K562 (cell line): ENCODE results near the gene TCF15. TPM values are rescaled to one million over a fixed set of nuclear protein-coding genes. Genes with fewer than 3 reads are reported as not detected.

Experiments used
- ATAC-seq: fragments of 200-7000 bp; cut with Tn5 transposase; 3 replicates; pipeline ENCODE4 v1.9.1; 2020; ENCODE audit warnings: moderate library complexity
- BruUV-seq: library from RNA; stranded (reverse); fragments of 400-500 nt; replicated peaks from 2 replicates; lab custom pipeline; 2021; lab: Mats Ljungman, UMichigan
- CTCF ChIA-PET: fragments of 300-600 bp; formaldehyde crosslinking; extraction: SDS; loops from one replicate; lab custom pipeline; 2021; ENCODE audit warnings: low intra/inter-chr PET ratio; lab: Yijun Ruan, JAX
- POLR2A ChIA-PET: fragments of 300-600, 350-650 bp; sonication (Branson Sonifier 250); formaldehyde crosslinking; extraction: SDS; loops from one replicate; lab custom pipeline; 2021; ENCODE audit warnings: antibody characterized with exemption, inconsistent platforms; lab: Yijun Ruan, JAX
- DNase-seq, 4 experiments: peaks; one replicate each; pipeline versions ENCODE4 v3.0.0 to v3.0.0-alpha.2; 2011 to 2018; ENCODE audit warnings: low spot score in 3 of 4, mixed read lengths in 3 of 4; ENCODE audit errors: extremely low read depth in 1 of 4
- FAIRE-seq: peaks from 2 replicates; lab custom pipeline; 2011; peaks lifted over from hg19 to GRCh38; lab: Jason Lieb, UNC
- H2AFZ ChIP-seq: 2 replicates; pipeline ENCODE4 v1.6.0; 2011; ENCODE audit warnings: low read depth, low read length, control low read depth, inconsistent platforms
- H3K27ac ChIP-seq: fragments of 200-600 bp; 3 replicates; pipeline ENCODE4 v1.8.0; 2011; ENCODE audit warnings: low read depth, mild to moderate bottlenecking, control low read depth, inconsistent platforms, low read length, moderate library complexity, mixed read lengths; ENCODE audit errors: extremely low read depth
- H3K27me3 ChIP-seq, 2 experiments: fragments of 300-600 bp in 1 of 2; 2 replicates in 1 of 2; 3 replicates in 1 of 2; pipeline versions ENCODE4 v1.6.0 to v1.8.0; 2011; ENCODE audit warnings: inconsistent platforms in 2 of 2, low read length in 2 of 2, mild to moderate bottlenecking in 1 of 2, mixed read lengths in 1 of 2, moderate library complexity in 1 of 2; ENCODE audit not compliant: control insufficient read depth in 2 of 2, insufficient read depth in 2 of 2
- H3K36me3 ChIP-seq: fragments of 300-600 bp; 3 replicates; pipeline ENCODE4 v1.8.0; 2011; ENCODE audit warnings: mild to moderate bottlenecking, low read length, inconsistent platforms; ENCODE audit not compliant: control insufficient read depth, insufficient read depth
- H3K4me1 ChIP-seq, 2 experiments: fragments of 200-600 bp in 1 of 2; replicated peaks in 1 of 2; 2 replicates in 1 of 2; 3 replicates in 1 of 2; pipeline versions ENCODE4 v1.5.1 to v1.8.0; 2011; ENCODE audit warnings: inconsistent platforms in 2 of 2, low read length in 2 of 2, mild to moderate bottlenecking in 1 of 2, mixed read lengths in 1 of 2, moderate library complexity in 1 of 2; ENCODE audit not compliant: control insufficient read depth in 2 of 2, insufficient read depth in 2 of 2
- H3K4me2 ChIP-seq: 2 replicates; pipeline ENCODE4 v1.6.1; 2011; ENCODE audit warnings: low read length, control low read depth, inconsistent platforms, mixed read lengths; ENCODE audit not compliant: insufficient read depth
- H3K4me3 ChIP-seq: fragments of 200-600 bp; sonication (generic), shearing (Covaris generic); 2 replicates; pipeline ENCODE4 v1.5.1; 2016; ENCODE audit warnings: control low read depth, inconsistent platforms
- H3K79me2 ChIP-seq: fragments of 200-600 bp; 3 replicates; pipeline ENCODE4 v1.8.0; 2011; ENCODE audit warnings: low read length, inconsistent platforms; ENCODE audit not compliant: control insufficient read depth, insufficient read depth
- H3K9ac ChIP-seq, 2 experiments: 2 replicates each; pipeline versions ENCODE4 v1.6.0 to v1.6.1; 2011; ENCODE audit warnings: low read depth in 2 of 2, low read length in 2 of 2, control low read depth in 1 of 2, inconsistent platforms in 1 of 2, mild to moderate bottlenecking in 1 of 2, mixed read lengths in 1 of 2; ENCODE audit not compliant: insufficient read depth in 1 of 2
- H3K9me1 ChIP-seq: one replicate; pipeline ENCODE4 v1.6.0; 2011; ENCODE audit warnings: inconsistent platforms, mild to moderate bottlenecking, low read length, moderate library complexity; ENCODE audit not compliant: control insufficient read depth, insufficient read depth
- H3K9me3 ChIP-seq: replicated peaks from 2 replicates; pipeline ENCODE4 v1.5.1; 2011; ENCODE audit warnings: low read depth, low read length, inconsistent platforms; ENCODE audit not compliant: control insufficient read depth, insufficient read depth
- H4K20me1 ChIP-seq: replicated peaks from 2 replicates; pipeline ENCODE4 v1.6.1; 2011; ENCODE audit warnings: low read length, inconsistent platforms, mixed read lengths; ENCODE audit not compliant: control insufficient read depth, insufficient read depth
- ARID4B ChIP-seq: sonication (generic); formaldehyde crosslinking; IDR thresholded peaks from 2 replicates; pipeline ENCODE4 v1.8.0; 2022; ENCODE audit warnings: mild to moderate bottlenecking, missing genetic modification reagents
- BRD9 ChIP-seq: fragments of 450-650 bp; IDR thresholded peaks from 2 replicates; pipeline ENCODE4 v1.6.1; 2018; ENCODE audit warnings: low read depth; ENCODE audit not compliant: partially characterized antibody
- HLTF ChIP-seq: fragments of 450-650 bp; IDR thresholded peaks from 2 replicates; pipeline ENCODE4 v1.6.1; 2016
- HSF4 ChIP-seq: fragments of 250-450 bp; sonication (Bioruptor Pico); IDR thresholded peaks from 2 replicates; pipeline ENCODE4 v2.1.2; 2022; ENCODE audit warnings: mild to moderate bottlenecking, moderate library complexity, borderline replicate concordance
- POLR2G ChIP-seq: fragments of 200-400 bp; formaldehyde crosslinking; IDR thresholded peaks from 2 replicates; pipeline ENCODE4 v1.6.1; 2017; ENCODE audit warnings: low read depth, mild to moderate bottlenecking, antibody characterized with exemption, low read length, moderate library complexity
- TFAP4 ChIP-seq: sonication (generic); formaldehyde crosslinking; IDR thresholded peaks from 2 replicates; pipeline ENCODE4 v1.8.0; 2022; ENCODE audit warnings: missing genetic modification reagents, mild to moderate bottlenecking, moderate library complexity, borderline replicate concordance
- WGBS: fragments of 100-300 bp; shearing (Covaris generic); methylation state at CpG from one replicate; pipeline ENCODE4 v1.1.6; 2016; ENCODE audit warnings: low coverage, mixed read lengths; ENCODE audit not compliant: insufficient coverage; ENCODE audit errors: missing lambda C conversion rate; 5-methylcytosine and 5-hydroxymethylcytosine counted together
- in situ Hi-C: fragments of 300-500 bp; cut with MboI; formaldehyde crosslinking; loops from 4 replicates; pipeline ENCODE4 v1.15.0; 2018; ENCODE audit warnings: inconsistent platforms, mixed read lengths
- intact Hi-C: fragments of 100-400 bp; cut with micrococcal nuclease; formaldehyde crosslinking; loops from 2 replicates; pipeline ENCODE4 v1.14.2; 2022
- polyA plus RNA-seq, 8 experiments: library from polyadenylated mRNA; depleted of rRNA in 4 of 8; stranded (reverse) in 5 of 8; unstranded in 3 of 8; fragments of >200 nt; fragmentation: Nextera tagmentation in 2 of 8; fragmentation: Illumina TruSeq in 1 of 8; extraction: Ambion mirVana in 2 of 8; extraction: Trizol in 1 of 8; gene quantifications; 2 replicates each; pipeline versions ENCODE4 v1.2.1 to v1.2.3, GENCODE V29; 2011 to 2014; ENCODE audit warnings: inconsistent platforms in 1 of 8, missing spikeins in 1 of 8
- total RNA-seq, 7 experiments: library from RNA; depleted of rRNA in 6 of 7; stranded (reverse); fragments of >200 nt in 6 of 7; fragmentation: Illumina TruSeq in 2 of 7; extraction: Trizol in 2 of 7; gene quantifications; 2 replicates each; pipeline versions ENCODE4 v1.2.1 to v1.2.3, GENCODE V29; 2011 to 2021; ENCODE audit warnings: low replicate concordance in 1 of 7

TCF15 gene
- total and polyA plus RNA-seq, 9 of the 15 experiments (the other 6 are each of a cell fraction or from before 2014, with no cell fraction given) = 0.04 to 5.0 (median 1.2) TPM

- 16% methylated on average over 15 of the region's 20 CpGs for WGBS
- peak overlapping the region; percentile 17; the same call in 1 of the 2 replicates for H2AFZ ChIP-seq
- H3K27me3 ChIP-seq = no peaks in the 10 kb centered on the region
- H3K9me1 ChIP-seq = no peaks in the 10 kb centered on the region
- H3K36me3 ChIP-seq = peaks cover 37% of the 10 kb centered on the region
- peaks cover 19% of the 10 kb centered on the region for H3K79me2 ChIP-seq
- in situ Hi-C loops (loop anchor here (5.0 kb wide), 1 partner anchor 88 kb away; no protein-coding TSS in a partner anchor), intact Hi-C loops (loop anchor here (1.0 to 10.0 kb wide), 2 partner anchors 84 to 291 kb away; no protein-coding TSS in a partner anchor)
- CTCF ChIA-PET = interaction anchor here (2.7 kb wide), 1 partner anchor 83 kb away, joined by 17 read pairs; no protein-coding TSS in a partner anchor
- FAIRE-seq = peak; percentile 88
- no peaks in the 10 kb centered on the region for H3K9me3 ChIP-seq
- peak overlapping the region; percentile 35; the same call in 1 of the 2 replicates for H3K4me2 ChIP-seq
- ATAC-seq = peak; percentile 87
- BruUV-seq = no TSS peak
- DNase-seq = peak; percentile 57 to 82 (median 70)
- peaks cover 18 to 19% of the 10 kb centered on the region in 2 experiments; a peak in 4 of 5 replicates for H3K4me1 ChIP-seq
- POLR2A ChIA-PET = interaction anchor here (0.6 to 1.3 kb wide), 6 partner anchors 9 to 169 kb away, joined by 3 to 4 read pairs (median 3); partner anchors contain the start of gene CSNK2A1
- no peak overlapping the region; a peak in 1 of 4 replicates for H3K9ac ChIP-seq
- H3K27ac ChIP-seq = peak overlapping the region; percentile 67; the same call in 2 of the 3 replicates
- peaks cover 3% of the 10 kb centered on the region; the same call in 1 of the 2 replicates for H4K20me1 ChIP-seq
- H3K4me3 ChIP-seq = no peak overlapping the region
- TF ChIP-seq TFAP4 (peak; percentile 93), HLTF (no peak), BRD9 (no peak), POLR2G (peak; percentile 56), HSF4 (CRISPR knock-in tag) (no peak), ARID4B (peak; percentile 79)
Measured at GRCh38 chr20:645318-646106, 35.4 kb upstream of the TCF15 start.
